HL-60 (cell line): Measurements from ENCODE around the gene ITGB3.

Experiments used
- GABPA ChIP-seq: IDR thresholded peaks from 2 replicates; pipeline ENCODE4 v1.6.1; 2012; ENCODE audit warnings: low read depth
- POLR2AphosphoS5 ChIP-seq: IDR thresholded peaks from 2 replicates; pipeline ENCODE4 v1.6.1; 2012; ENCODE audit warnings: low read depth
- SPI1 ChIP-seq: IDR thresholded peaks from 2 replicates; pipeline ENCODE4 v1.6.1; 2012; ENCODE audit warnings: low read depth, mild to moderate bottlenecking, borderline replicate concordance
- TF ChIP-seq, protein P1 (sequence below): IDR thresholded peaks from 2 replicates; pipeline ENCODE4 v1.6.1; 2012; ENCODE audit warnings: low read depth; ENCODE audit not compliant: insufficient replicate concordance
- TF ChIP-seq, protein P2 (sequence below): IDR thresholded peaks from one replicate; pipeline ENCODE4 v1.5.1; 2011; ENCODE audit warnings: low read length, control low read depth, inconsistent platforms; ENCODE audit not compliant: insufficient read depth

DNA sequence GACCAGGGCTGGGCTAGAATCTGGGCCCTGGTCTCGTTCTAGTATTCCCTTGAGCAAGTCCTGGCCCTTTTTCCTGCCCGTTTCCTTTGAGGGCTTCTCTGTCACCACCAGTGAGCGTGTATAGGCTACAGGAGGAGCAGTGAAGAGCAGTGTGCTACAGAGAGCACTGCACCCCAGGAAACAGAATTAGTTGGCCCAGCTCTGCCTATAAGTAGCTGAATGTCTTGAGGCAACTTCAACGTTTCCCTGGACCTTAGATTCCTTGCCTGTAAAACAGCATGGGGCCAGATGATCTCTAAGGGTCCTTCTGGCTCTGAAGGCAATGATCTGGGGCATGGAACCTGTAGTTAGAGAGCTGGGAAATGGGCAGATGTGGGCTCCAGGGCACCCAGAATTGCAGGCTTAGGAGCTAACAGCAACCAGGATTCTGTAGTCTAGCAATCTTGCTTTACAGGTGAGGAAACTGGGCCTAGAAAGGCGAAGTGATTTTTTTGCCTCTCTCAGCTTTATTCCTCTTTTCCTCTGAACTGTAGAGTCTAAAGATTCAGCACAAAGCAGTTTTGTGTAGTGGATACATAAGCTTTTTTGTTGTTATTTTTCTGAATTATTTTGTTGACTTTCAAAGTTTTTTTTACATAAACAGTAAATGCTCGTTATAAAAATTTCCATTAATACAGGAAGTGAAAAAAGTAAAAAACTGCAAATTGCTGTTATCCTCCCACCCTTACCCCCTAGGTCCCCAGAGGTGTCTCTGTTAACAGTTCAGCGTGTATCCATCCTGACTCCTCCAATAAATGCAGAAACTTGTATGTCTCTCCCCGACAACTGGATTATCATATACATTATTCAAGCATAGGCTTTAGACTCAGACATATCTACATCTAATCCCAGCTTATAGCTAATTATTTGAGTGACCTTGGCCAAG, 46.2 kb upstream of the ITGB3 start:
- no peak for TF ChIP-seq POLR2AphosphoS5
- TF ChIP-seq, protein P1, sequence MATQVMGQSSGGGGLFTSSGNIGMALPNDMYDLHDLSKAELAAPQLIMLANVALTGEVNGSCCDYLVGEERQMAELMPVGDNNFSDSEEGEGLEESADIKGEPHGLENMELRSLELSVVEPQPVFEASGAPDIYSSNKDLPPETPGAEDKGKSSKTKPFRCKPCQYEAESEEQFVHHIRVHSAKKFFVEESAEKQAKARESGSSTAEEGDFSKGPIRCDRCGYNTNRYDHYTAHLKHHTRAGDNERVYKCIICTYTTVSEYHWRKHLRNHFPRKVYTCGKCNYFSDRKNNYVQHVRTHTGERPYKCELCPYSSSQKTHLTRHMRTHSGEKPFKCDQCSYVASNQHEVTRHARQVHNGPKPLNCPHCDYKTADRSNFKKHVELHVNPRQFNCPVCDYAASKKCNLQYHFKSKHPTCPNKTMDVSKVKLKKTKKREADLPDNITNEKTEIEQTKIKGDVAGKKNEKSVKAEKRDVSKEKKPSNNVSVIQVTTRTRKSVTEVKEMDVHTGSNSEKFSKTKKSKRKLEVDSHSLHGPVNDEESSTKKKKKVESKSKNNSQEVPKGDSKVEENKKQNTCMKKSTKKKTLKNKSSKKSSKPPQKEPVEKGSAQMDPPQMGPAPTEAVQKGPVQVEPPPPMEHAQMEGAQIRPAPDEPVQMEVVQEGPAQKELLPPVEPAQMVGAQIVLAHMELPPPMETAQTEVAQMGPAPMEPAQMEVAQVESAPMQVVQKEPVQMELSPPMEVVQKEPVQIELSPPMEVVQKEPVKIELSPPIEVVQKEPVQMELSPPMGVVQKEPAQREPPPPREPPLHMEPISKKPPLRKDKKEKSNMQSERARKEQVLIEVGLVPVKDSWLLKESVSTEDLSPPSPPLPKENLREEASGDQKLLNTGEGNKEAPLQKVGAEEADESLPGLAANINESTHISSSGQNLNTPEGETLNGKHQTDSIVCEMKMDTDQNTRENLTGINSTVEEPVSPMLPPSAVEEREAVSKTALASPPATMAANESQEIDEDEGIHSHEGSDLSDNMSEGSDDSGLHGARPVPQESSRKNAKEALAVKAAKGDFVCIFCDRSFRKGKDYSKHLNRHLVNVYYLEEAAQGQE: no peak
- TF ChIP-seq, protein P2, sequence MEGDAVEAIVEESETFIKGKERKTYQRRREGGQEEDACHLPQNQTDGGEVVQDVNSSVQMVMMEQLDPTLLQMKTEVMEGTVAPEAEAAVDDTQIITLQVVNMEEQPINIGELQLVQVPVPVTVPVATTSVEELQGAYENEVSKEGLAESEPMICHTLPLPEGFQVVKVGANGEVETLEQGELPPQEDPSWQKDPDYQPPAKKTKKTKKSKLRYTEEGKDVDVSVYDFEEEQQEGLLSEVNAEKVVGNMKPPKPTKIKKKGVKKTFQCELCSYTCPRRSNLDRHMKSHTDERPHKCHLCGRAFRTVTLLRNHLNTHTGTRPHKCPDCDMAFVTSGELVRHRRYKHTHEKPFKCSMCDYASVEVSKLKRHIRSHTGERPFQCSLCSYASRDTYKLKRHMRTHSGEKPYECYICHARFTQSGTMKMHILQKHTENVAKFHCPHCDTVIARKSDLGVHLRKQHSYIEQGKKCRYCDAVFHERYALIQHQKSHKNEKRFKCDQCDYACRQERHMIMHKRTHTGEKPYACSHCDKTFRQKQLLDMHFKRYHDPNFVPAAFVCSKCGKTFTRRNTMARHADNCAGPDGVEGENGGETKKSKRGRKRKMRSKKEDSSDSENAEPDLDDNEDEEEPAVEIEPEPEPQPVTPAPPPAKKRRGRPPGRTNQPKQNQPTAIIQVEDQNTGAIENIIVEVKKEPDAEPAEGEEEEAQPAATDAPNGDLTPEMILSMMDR: no peak
- TF ChIP-seq SPI1: no peak
- TF ChIP-seq GABPA: no peak
